Stimulated activated CD8-positive, alpha-beta memory T cell treated with anti-CD3 and anti-CD28 coated beads, Interleukin-12 subunit alpha, Interleukin-12 subunit beta, amount 100 ng/mL, for 24 hours (primary cell): Measurements from ENCODE around the gene PCNT.

Source experiments
- DNase-seq: peaks from one replicate; pipeline ENCODE4 v3.0.0-alpha.2; 2020; ENCODE audit errors: extremely low read depth

Gene PCNT

GRCh38 chr21:46336603-46337002, 12.6 kb downstream of the PCNT start:
- no peak for DNase-seq

- no peak for DNase-seq
Observed at GRCh38 chr21:46340998-46341397, 17.0 kb downstream of the PCNT start.

- DNase-seq = no peak
Observed at GRCh38 chr21:46344219-46344915, 20.4 kb downstream of the PCNT start.

- DNase-seq = no peak
Observed at GRCh38 chr21:46345861-46346260, 21.9 kb downstream of the PCNT start.

- no peak for DNase-seq
Observed at GRCh38 chr21:46346296-46347202, 22.6 kb downstream of the PCNT start.

GRCh38 chr21:46347203-46347550, 23.2 kb downstream of the PCNT start:
- DNase-seq = no peak

GRCh38 chr21:46347791-46348381, 23.9 kb downstream of the PCNT start:
- no peak for DNase-seq

GRCh38 chr21:46349134-46349760, 25.3 kb downstream of the PCNT start:
- DNase-seq = no peak

GRCh38 chr21:46350571-46350970, 26.6 kb downstream of the PCNT start:
- no peak for DNase-seq

GRCh38 chr21:46350981-46351380, 27.0 kb downstream of the PCNT start:
- DNase-seq = no peak

GRCh38 chr21:46351476-46352163, 27.7 kb downstream of the PCNT start:
- DNase-seq = no peak

- no peak for DNase-seq
Observed at GRCh38 chr21:46352164-46352515, 28.2 kb downstream of the PCNT start.

- no peak for DNase-seq
Observed at GRCh38 chr21:46352913-46353312, 29.0 kb downstream of the PCNT start.

GRCh38 chr21:46354046-46354445, 30.1 kb downstream of the PCNT start:
- DNase-seq = no peak

GRCh38 chr21:46354518-46354917, 30.6 kb downstream of the PCNT start:
- DNase-seq = no peak

GRCh38 chr21:46355161-46356004, 31.4 kb downstream of the PCNT start:
- no peak for DNase-seq

GRCh38 chr21:46356005-46356338, 32.0 kb downstream of the PCNT start:
- DNase-seq = no peak

GRCh38 chr21:46356494-46357334, 32.8 kb downstream of the PCNT start:
- DNase-seq = no peak

GRCh38 chr21:46357335-46357604, 33.3 kb downstream of the PCNT start:
- DNase-seq = no peak

GRCh38 chr21:46357684-46358425, 33.9 kb downstream of the PCNT start:
- no peak for DNase-seq
